Measurements from ENCODE around the gene LRIG1.

Gene LRIG1

GRCh38 chr3:66470956-66471686 lies 29.7 kb downstream of the LRIG1 start:
- DNase-seq (ENCODE audit: low read depth) = no peak

- no peak for DNase-seq (ENCODE audit: low read depth)
Measured at GRCh38 chr3:66470285-66470684, 30.5 kb downstream of the LRIG1 start.

GRCh38 chr3:66469220-66469640 lies 31.6 kb downstream of the LRIG1 start:
- DNase-seq (ENCODE audit: low read depth) = no peak

- no peak for DNase-seq (ENCODE audit: low read depth)
Measured at GRCh38 chr3:66467996-66468735, 32.7 kb downstream of the LRIG1 start.

- no peak for DNase-seq (ENCODE audit: low read depth)
Measured at GRCh38 chr3:66466606-66467270, 34.1 kb downstream of the LRIG1 start.

GRCh38 chr3:66465587-66465986 lies 35.2 kb downstream of the LRIG1 start:
- no peak for DNase-seq (ENCODE audit: low read depth)

- DNase-seq (ENCODE audit: low read depth) = no peak
Measured at GRCh38 chr3:66465034-66465433, 35.8 kb downstream of the LRIG1 start.

GRCh38 chr3:66464512-66464894 lies 36.3 kb downstream of the LRIG1 start:
- DNase-seq (ENCODE audit: low read depth) = no peak

- DNase-seq (ENCODE audit: low read depth) = no peak
Measured at GRCh38 chr3:66463730-66464511, 36.9 kb downstream of the LRIG1 start.

GRCh38 chr3:66463054-66463631 lies 37.7 kb downstream of the LRIG1 start:
- DNase-seq (ENCODE audit: low read depth) = no peak

GRCh38 chr3:66457252-66457651 lies 43.6 kb downstream of the LRIG1 start:
- DNase-seq (ENCODE audit: low read depth) = no peak

- DNase-seq (ENCODE audit: low read depth) = no peak
Measured at GRCh38 chr3:66456711-66457173, 44.1 kb downstream of the LRIG1 start.

GRCh38 chr3:66454464-66454859 lies 46.4 kb downstream of the LRIG1 start:
- DNase-seq (ENCODE audit: low read depth) = no peak

GRCh38 chr3:66453651-66454463 lies 47.0 kb downstream of the LRIG1 start:
- no peak for DNase-seq (ENCODE audit: low read depth)

GRCh38 chr3:66452303-66453011 lies 48.4 kb downstream of the LRIG1 start:
- DNase-seq (ENCODE audit: low read depth) = no peak

GRCh38 chr3:66451766-66452165 lies 49.1 kb downstream of the LRIG1 start:
- DNase-seq (ENCODE audit: low read depth) = no peak

GRCh38 chr3:66450390-66451022 lies 50.3 kb downstream of the LRIG1 start:
- no peak for DNase-seq (ENCODE audit: low read depth)

- no peak for DNase-seq (ENCODE audit: low read depth)
Measured at GRCh38 chr3:66449411-66449974, 51.3 kb downstream of the LRIG1 start.

GRCh38 chr3:66444146-66444644 lies 56.6 kb downstream of the LRIG1 start:
- no peak for DNase-seq (ENCODE audit: low read depth)

All from stimulated activated CD8-positive, alpha-beta memory T cell treated with anti-CD3 and anti-CD28 coated beads, Interleukin-12 subunit alpha, Interleukin-12 subunit beta, amount 100 ng/mL, for 4 hours (primary cell).